HEK293T (cell line): ENCODE results near the gene ASXL1.

Experiments
- FOXM1 ChIP-seq: fragments of 450-650 bp; IDR thresholded peaks from 2 replicates; pipeline ENCODE4 v1.6.1; 2017; ENCODE audit warnings: mild to moderate bottlenecking, borderline replicate concordance
- NFRKB ChIP-seq: fragments of 450-650 bp; IDR thresholded peaks from 2 replicates; pipeline ENCODE4 v1.6.1; 2016; ENCODE audit warnings: mild to moderate bottlenecking, moderate library complexity

- TF ChIP-seq FOXM1, result no peak
- no peak for TF ChIP-seq NFRKB
These were observed 97.2 kb downstream of the ASXL1 start for GRCh38 chr20:32455171-32455900.
